ENCODE data around the gene GYPE.
"Not testable (repeated sequence)": the region's sequence is repeated elsewhere in the genome, so short reads cannot be mapped to it uniquely, and the experiment has no call there.

Gene GYPE

DNA sequence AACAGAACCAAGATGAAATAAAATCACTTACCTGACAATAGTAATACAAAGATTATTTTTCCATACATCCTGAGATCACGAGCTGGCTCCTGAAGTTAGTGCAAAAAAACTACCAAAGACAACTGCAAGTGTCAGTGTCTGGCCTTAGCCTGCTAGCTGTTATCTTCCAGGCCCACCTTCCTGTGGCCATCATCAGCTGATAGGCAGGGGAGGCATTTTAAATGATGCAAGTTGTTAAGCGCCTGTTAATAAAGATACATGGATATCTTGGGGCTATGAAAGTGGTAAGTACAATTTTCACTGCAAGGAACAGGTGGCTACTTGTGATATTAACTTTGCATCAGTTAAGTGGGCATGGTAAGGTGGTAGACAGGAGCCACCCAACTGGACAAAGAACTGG lies at the start of gene GYPE:
Gene GYPE (minus strand): TSS at position 120 of the 400 bp plus-strand sequence. CDS start 52 bp downstream, at position 68.
- peak; percentile 80 for DNase-seq (ENCODE audit: low read depth)

GRCh38 chr4:143951458-143951972 lies 46.2 kb upstream of the GYPE start:
- not testable (repeated sequence) for DNase-seq (ENCODE audit: low read depth)

- DNase-seq (ENCODE audit: low read depth), result not testable (repeated sequence)
These were observed 45.6 kb upstream of the GYPE start for GRCh38 chr4:143950967-143951366.

DNA sequence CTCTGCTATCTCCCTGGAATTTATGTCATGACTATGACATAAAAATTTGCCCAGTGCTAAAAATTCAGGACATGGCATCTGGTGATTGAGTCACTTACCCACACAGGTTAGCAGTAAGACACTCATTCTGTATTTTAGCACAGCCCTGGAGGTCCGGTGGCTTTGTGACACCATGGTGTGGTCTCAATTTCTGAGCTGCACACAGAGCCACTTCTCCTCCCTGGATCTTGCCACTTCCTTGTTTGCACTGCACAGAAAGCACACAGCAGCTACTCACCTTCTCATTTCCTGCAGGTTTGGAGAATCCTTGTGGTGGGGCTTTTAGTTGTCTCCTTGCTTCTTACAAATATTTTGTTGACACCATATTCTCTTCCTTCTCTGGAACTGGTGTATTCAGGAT lies 44.8 kb upstream of the GYPE start:
- not testable (repeated sequence) for DNase-seq (ENCODE audit: low read depth)

DNA sequence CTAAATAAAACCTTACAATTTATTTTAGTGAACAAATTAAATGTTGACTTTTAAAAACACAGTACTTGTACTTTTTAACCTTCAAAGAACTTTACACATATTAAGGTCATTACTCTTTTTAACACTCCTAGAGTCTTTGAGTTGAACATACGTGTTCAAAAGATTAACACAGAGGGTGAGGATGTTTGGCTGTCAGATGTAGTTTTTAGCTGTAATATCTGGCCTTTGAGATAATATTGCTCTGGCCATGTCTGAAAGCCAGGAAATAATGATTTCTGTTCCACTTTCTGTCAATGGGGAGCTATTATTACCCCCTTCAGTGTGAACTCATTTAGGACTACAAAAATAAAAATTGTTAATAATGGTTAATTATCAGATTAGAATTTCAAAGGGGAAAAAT lies 42.1 kb upstream of the GYPE start:
- not testable (repeated sequence) for DNase-seq (ENCODE audit: low read depth)

DNA sequence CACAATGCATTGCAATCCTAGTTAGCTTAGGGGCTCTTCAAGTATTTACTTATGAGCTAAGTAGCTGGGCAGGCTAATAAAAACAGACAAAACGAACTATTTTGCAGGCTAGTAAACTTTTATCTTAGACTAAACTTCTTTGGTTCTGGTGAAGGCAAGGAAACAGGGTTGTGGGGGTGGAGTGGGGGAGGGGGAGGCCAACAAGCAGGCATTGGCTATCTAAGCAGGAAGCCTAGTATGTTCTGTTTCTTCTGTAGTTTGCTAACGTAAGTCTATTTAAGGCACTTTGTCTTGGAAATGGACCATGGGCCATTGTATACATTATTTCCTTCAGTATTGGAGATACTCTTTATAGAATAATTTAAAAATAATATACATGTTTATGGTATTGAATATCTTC lies 35.3 kb upstream of the GYPE start:
- DNase-seq (ENCODE audit: low read depth), result peak; percentile 9

- DNase-seq (ENCODE audit: low read depth), result no peak
These were observed 34.2 kb upstream of the GYPE start for GRCh38 chr4:143939528-143939927.

- not testable (repeated sequence) for DNase-seq (ENCODE audit: low read depth)
These were observed 33.5 kb upstream of the GYPE start for GRCh38 chr4:143938890-143939289.

DNA sequence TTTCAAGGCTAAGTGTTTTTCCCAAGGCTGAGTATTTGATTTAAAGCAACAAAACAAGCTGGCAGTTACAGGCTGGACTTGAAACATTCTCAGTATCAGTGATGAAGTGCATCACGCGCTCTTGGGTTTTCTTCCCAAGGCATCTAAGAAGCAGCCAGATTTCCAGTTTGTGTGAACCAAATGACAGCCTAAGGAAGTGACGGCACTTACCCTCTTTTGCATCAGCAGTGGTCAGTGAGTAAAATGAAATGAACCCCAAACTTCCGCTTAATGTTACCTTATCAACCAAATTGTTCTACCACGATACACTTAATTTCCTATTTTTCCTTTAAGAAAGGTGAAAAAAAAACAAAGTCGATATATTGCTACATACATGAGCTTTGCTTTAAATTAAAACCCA lies 15.8 kb upstream of the GYPE start:
- no peak for DNase-seq (ENCODE audit: low read depth)

DNA sequence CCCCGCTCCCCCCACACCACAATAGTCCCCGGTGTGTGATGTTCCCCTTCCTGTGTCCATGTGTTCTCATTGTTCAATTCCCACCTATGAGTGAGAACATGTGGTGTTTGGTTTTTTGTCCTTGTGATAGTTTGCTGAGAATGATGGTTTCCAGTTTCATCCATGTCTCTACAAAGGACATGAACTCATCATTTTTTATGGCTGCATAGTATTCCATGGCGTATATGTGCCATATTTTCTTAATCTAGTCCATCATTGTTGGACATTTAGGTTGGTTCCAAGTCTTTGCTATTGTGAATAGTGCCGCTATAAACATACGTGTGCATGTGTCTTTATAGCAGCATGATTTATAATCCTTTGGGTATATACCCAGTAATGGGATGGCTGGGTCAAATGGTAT lies 11.1 kb upstream of the GYPE start:
- not testable (repeated sequence) for DNase-seq (ENCODE audit: low read depth)

DNA sequence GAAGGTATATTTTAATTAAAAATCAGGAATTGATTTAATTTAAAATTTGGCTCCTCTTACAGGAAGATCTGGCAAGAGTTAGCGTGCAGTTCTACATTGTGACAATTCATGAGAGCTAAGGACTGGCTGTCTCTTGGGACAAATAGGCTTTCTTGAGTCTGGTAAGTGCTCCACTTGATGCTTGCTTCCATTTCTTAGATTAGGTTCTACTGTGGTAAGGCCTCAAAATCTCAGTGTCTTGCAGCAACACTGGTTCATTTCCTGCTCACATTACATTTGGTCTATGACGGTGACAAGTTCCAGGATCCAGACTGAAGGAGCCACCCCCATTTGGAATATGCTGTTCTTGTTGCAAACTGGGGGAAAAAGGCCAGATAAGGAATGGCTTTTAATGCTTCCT lies 7.1 kb upstream of the GYPE start:
- not testable (repeated sequence) for DNase-seq (ENCODE audit: low read depth)

GRCh38 chr4:143911528-143912417 lies 6.4 kb upstream of the GYPE start:
- DNase-seq (ENCODE audit: low read depth), result not testable (repeated sequence)

GRCh38 chr4:143910906-143911305 lies 5.5 kb upstream of the GYPE start:
- DNase-seq (ENCODE audit: low read depth), result not testable (repeated sequence)

GRCh38 chr4:143907811-143908210 lies 2.5 kb upstream of the GYPE start:
- not testable (repeated sequence) for DNase-seq (ENCODE audit: low read depth)

GRCh38 chr4:143904431-143904830 lies 928 bp downstream of the GYPE start:
- DNase-seq (ENCODE audit: low read depth), result peak; percentile 46

DNA sequence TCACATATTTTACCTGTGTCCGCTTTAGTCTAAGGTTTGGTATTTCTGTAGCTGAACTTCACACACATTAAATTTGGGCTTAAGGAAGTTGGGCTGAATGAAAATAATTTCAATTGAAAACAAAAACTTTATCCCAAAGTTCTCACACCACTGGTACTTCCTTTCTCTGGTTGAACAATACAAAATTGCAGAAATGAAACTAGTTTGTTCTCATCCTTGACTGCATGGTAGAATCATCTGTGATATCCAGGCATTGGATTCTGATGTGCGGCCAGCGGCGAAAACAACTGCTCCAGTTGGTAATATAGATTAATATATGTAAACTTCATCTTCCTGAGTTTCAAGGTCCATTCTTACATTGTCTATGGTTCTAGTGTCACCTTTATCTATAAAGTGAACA lies 15.0 kb downstream of the GYPE start:
- DNase-seq (ENCODE audit: low read depth), result not testable (repeated sequence)

DNA sequence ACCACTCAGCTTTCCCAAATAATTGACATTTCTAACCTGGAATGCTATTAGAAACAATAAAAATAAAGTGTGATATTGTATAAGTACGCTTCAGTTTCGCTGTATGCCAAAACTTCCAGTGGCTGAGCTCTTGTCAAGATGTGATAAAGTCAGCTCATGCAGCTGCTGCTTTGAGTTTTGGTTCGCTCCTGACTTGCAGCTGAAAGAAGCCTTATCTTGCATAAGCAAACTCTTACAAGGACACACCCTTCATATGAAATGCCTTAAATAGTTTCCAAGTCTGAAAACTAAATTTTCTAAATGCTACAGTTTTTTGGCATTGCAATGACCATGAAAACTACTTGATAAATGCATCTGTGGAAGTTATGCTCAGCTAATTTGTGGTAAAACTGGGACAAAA lies 17.2 kb downstream of the GYPE start:
- DNase-seq (ENCODE audit: low read depth), result not testable (repeated sequence)

- not testable (repeated sequence) for DNase-seq (ENCODE audit: low read depth)
These were observed 20.4 kb downstream of the GYPE start for GRCh38 chr4:143884965-143885364.

- no peak for DNase-seq (ENCODE audit: low read depth)
These were observed 21.8 kb downstream of the GYPE start for GRCh38 chr4:143883529-143883928.

DNA sequence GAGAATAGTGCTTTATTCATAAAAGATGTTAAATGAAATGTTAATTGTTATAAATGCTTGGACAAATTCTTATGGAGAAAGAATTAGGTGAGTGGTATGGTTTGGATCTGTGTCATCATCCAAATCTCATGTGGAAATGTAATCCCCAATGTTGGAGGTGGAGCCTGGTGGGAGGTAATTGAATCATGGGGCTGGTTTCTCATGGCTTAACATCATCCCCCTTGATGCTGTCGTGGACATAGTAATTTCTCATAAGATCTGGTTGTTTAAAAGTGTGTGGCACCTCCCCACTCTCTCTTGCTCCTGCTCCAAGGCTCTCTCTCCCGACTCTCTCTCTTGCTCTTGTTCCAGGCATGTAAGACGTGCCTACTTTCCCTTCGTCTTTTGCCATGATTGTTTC lies 22.5 kb downstream of the GYPE start:
- DNase-seq (ENCODE audit: low read depth), result no peak

- not testable (repeated sequence) for DNase-seq (ENCODE audit: low read depth)
These were observed 25.8 kb downstream of the GYPE start for GRCh38 chr4:143879561-143879960.

GRCh38 chr4:143875357-143875756 lies 30.0 kb downstream of the GYPE start:
- not testable (repeated sequence) for DNase-seq (ENCODE audit: low read depth)

- not testable (repeated sequence) for DNase-seq (ENCODE audit: low read depth)
These were observed 34.7 kb downstream of the GYPE start for GRCh38 chr4:143870523-143871268.

Data from CMK (cell line).